WTC11 (cell line): ENCODE measurements around the gene PLEKHN1. TPM values are rescaled to one million over a fixed set of nuclear protein-coding genes. Genes with fewer than 3 reads are reported as not detected.
"Not testable (repeated sequence)": the region's sequence is repeated elsewhere in the genome, so short reads cannot be mapped to it uniquely, and the experiment has no call there.

ENCODE experiments used
- ATAC-seq: fragments of 200-7000 bp; cut with Tn5 transposase; 2 replicates; pipeline ENCODE4 v1.10.0; 2021; ENCODE audit warnings: mild to moderate bottlenecking, moderate library complexity
- CTCF ChIA-PET: fragments of 300-600 bp; sonication (Branson Sonifier 250); formaldehyde crosslinking; loops from one replicate; lab custom pipeline; 2021; ENCODE audit warnings: antibody characterized with exemption; lab: Charles Lee
- POLR2A ChIA-PET: fragments of 350-600 bp; sonication (Branson Sonifier 250); formaldehyde crosslinking; loops from one replicate; lab custom pipeline; 2021; ENCODE audit warnings: antibody characterized with exemption; lab: Charles Lee
- DNase-seq: peaks from one replicate; pipeline ENCODE4 v3.0.0; 2021; ENCODE audit warnings: low spot score
- H3K27ac Mint-ChIP-seq: 2 replicates; pipeline ENCODE4 v1.8.0; 2021; ENCODE audit warnings: mixed read lengths
- H3K27me3 Mint-ChIP-seq: 2 replicates; pipeline ENCODE4 v1.8.0; 2021; ENCODE audit warnings: low read depth, mild to moderate bottlenecking, moderate library complexity, mixed read lengths
- H3K36me3 Mint-ChIP-seq: 2 replicates; pipeline ENCODE4 v1.8.0; 2021; ENCODE audit warnings: mixed read lengths
- H3K4me1 Mint-ChIP-seq: 2 replicates; pipeline ENCODE4 v1.8.0; 2022; ENCODE audit warnings: mixed read lengths
- H3K4me3 Mint-ChIP-seq: 2 replicates; pipeline ENCODE4 v1.8.0; 2021; ENCODE audit warnings: mild to moderate bottlenecking, moderate library complexity, mixed read lengths
- H3K9me3 Mint-ChIP-seq: 2 replicates; pipeline ENCODE4 v1.8.0; 2021; ENCODE audit warnings: mixed read lengths
- ARID4B ChIP-seq: sonication (generic); formaldehyde crosslinking; IDR thresholded peaks from 2 replicates; pipeline ENCODE4 v1.8.0; 2023; ENCODE audit warnings: missing genetic modification reagents, mild to moderate bottlenecking, borderline replicate concordance
- ESRRA ChIP-seq: sonication (generic); formaldehyde crosslinking; IDR thresholded peaks from 2 replicates; pipeline ENCODE4 v1.8.1; 2022; ENCODE audit warnings: mild to moderate bottlenecking, missing genetic modification reagents, borderline replicate concordance
- FOXJ3 ChIP-seq: sonication (generic); formaldehyde crosslinking; IDR thresholded peaks from 2 replicates; pipeline ENCODE4 v1.9.0; 2021; ENCODE audit warnings: missing genetic modification reagents, mild to moderate bottlenecking, borderline replicate concordance
- PRDM15 ChIP-seq: sonication (generic); formaldehyde crosslinking; IDR thresholded peaks from 2 replicates; pipeline ENCODE4 v1.8.0; 2022; ENCODE audit warnings: missing genetic modification reagents
- USF2 ChIP-seq: sonication (generic); formaldehyde crosslinking; IDR thresholded peaks from 2 replicates; pipeline ENCODE4 v1.8.1; 2023; ENCODE audit warnings: mild to moderate bottlenecking, missing genetic modification reagents, moderate library complexity
- ZNF121 ChIP-seq: sonication (generic); formaldehyde crosslinking; IDR thresholded peaks from 2 replicates; pipeline ENCODE4 v1.8.0; 2023; ENCODE audit warnings: missing genetic modification reagents
- ZNF219 ChIP-seq: sonication (generic); formaldehyde crosslinking; IDR thresholded peaks from 2 replicates; pipeline ENCODE4 v1.8.0; 2023; ENCODE audit warnings: missing genetic modification reagents, mild to moderate bottlenecking, borderline replicate concordance
- ZNF317 ChIP-seq: sonication (generic); formaldehyde crosslinking; IDR thresholded peaks from 2 replicates; pipeline ENCODE4 v1.8.1; 2023; ENCODE audit warnings: low read depth, mild to moderate bottlenecking, moderate library complexity, missing genetic modification reagents, borderline replicate concordance
- ZSCAN18 ChIP-seq: fragments of 250-450 bp; sonication (Bioruptor Pico); IDR thresholded peaks from 2 replicates; pipeline ENCODE4 v2.1.2; 2022; ENCODE audit warnings: mild to moderate bottlenecking, moderate library complexity
- total RNA-seq: library from RNA; stranded (reverse); gene quantifications from 3 replicates; pipeline ENCODE4 v1.2.3, GENCODE V29; 2021
- TF ChIP-seq, protein P1 (sequence below): fragments of 250-450 bp; sonication (Bioruptor Pico); IDR thresholded peaks from 2 replicates; pipeline ENCODE4 v1.9.0; 2021; ENCODE audit warnings: moderate library complexity, mild to moderate bottlenecking, inconsistent platforms, borderline replicate concordance

PLEKHN1 gene
- total RNA-seq, 1 experiment from 2014 or later, result 3.4 TPM

GRCh38 chr1:976791-977190 is 10.5 kb downstream of the PLEKHN1 start:
- H3K4me3 Mint-ChIP-seq, H3K4me1 Mint-ChIP-seq, H3K27ac Mint-ChIP-seq, H3K27me3 Mint-ChIP-seq, DNase-seq, ATAC-seq, H3K9me3 Mint-ChIP-seq, H3K36me3 Mint-ChIP-seq, POLR2A ChIA-PET: not testable (repeated sequence)
- CTCF ChIA-PET, result interaction anchor here (0.9 to 1.5 kb wide), 8 partner anchors 25 to 315 kb away, joined by 3 to 7 read pairs (median 4); no protein-coding TSS in a partner anchor

- DNase-seq (no peak), ATAC-seq (no peak)
- Mint-ChIP-seq H3K27me3 (peaks cover 17% of the 10 kb centered on the region), H3K27ac (peak overlapping the region; percentile 19; the same call in 1 of the 2 replicates), H3K9me3 (peaks cover 3% of the 10 kb centered on the region), H3K4me1 (peaks cover 4% of the 10 kb centered on the region), H3K4me3 (no peak overlapping the region), H3K36me3 (peaks cover 3% of the 10 kb centered on the region; the same call in 1 of the 2 replicates)
- TF ChIP-seq ZNF317 (CRISPR knock-in tag) (no peak), USF2 (CRISPR knock-in tag) (no peak), PRDM15 (CRISPR knock-in tag) (no peak), ZNF219 (CRISPR knock-in tag) (no peak), ZSCAN18 (CRISPR knock-in tag) (no peak), FOXJ3 (CRISPR knock-in tag) (no peak), ESRRA (CRISPR knock-in tag) (no peak), ZNF121 (CRISPR knock-in tag) (no peak), ARID4B (CRISPR knock-in tag) (no peak)
- TF ChIP-seq, protein P1, sequence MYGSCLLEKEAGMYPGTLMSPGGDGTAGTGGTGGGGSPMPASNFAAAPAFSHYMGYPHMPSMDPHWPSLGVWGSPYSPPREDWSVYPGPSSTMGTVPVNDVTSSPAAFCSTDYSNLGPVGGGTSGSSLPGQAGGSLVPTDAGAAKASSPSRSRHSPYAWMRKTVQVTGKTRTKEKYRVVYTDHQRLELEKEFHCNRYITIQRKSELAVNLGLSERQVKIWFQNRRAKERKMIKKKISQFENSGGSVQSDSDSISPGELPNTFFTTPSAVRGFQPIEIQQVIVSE (CRISPR knock-in tag), result no peak
- ChIA-PET POLR2A (no interaction called here), CTCF (interaction anchor here (1.1 kb wide), 1 partner anchor 24 kb away, joined by 4 read pairs; no protein-coding TSS in a partner anchor)
These were observed 12.0 kb downstream of the PLEKHN1 start for GRCh38 chr1:978069-978834.
